Ureter (tissue), 1 donor: ENCODE measurements around the gene GHDC. TPM values are rescaled to one million over a fixed set of nuclear protein-coding genes. Genes with fewer than 3 reads are reported as not detected.
"Not testable (repeated sequence)": the region's sequence is repeated elsewhere in the genome, so short reads cannot be mapped to it uniquely, and the experiment has no call there.

Experiments
- DNase-seq: peaks from one replicate; pipeline ENCODE4 v3.0.0-alpha.2; 2020; ENCODE audit warnings: low spot score
- total RNA-seq: library from RNA; stranded (reverse); gene quantifications from one replicate; pipeline ENCODE4 v1.2.4, GENCODE V29; 2023
- donor health status: DM: yes; HTN: yes; CAD: no.

The GHDC gene
- total RNA-seq, 1 donor from 2014 or later: 26.2 TPM

DNA sequence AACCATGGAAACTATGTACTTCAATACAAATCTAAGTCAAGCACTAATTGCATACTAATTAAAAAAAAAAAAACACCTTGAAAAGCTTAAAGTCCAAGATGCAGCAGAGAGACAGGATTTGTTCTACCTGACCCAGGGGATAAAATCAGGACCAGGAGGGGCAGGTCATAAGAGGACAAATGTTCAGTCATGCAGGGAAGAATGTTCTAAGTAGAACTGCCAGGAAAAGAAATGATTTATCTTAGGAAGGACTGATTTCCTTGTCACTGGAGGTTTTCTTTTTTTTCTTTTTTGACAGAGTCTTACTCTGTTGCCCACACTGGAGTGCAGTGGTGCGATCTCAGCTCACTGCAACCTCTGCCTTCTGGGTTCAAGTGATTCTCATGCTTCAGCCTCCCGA, 9.1 kb upstream of the GHDC start:
- DNase-seq: no peak

- no peak for DNase-seq
Measured at GRCh38 chr17:42202696-42203095, 8.4 kb upstream of the GHDC start.

GRCh38 chr17:42202159-42202558, 7.9 kb upstream of the GHDC start:
- no peak for DNase-seq

DNA sequence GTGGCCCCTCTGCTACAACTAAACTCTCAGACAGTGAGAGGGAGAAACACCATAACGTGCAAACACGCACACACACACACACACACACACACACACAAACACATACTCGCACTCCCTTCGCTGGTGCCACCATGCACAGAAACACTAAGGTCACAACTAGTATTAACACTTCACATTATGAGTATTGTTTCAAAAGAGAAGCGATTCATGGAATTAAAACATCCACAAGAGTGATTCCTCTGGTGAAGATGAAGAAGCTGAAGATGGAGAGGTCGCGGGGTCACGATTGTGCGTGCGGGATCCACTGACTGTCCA, 7.1 kb upstream of the GHDC start:
- DNase-seq: no peak

GRCh38 chr17:42200706-42201457, 6.6 kb upstream of the GHDC start:
- no peak for DNase-seq

DNA sequence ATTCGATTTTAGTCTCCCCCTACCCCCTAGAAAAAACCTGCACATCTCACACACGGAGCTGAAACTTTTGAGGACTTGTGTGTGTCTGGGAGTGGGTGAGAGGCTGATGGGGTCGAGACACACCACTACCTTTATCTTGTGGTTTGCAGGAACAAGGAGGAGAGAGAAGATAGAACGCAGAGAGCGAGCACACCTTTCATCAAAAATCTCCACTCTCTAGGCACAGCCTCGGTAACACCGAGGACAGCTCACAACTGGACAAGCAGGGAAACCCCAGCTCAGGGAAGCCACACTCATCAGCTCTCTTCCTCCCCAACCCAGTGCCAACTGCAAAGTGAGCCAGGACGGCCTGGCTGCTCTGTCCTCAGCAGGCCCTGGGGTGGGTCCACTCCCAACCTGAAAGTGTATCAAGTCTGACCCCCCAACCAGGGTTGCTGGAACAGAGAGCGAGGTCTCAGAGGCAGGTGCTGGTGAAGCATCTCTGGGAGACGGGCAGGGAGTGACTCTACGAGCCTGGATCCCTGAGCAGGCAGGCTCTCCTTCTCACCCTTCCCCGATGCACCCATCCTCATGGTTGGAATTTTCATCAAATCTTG, 5.2 kb upstream of the GHDC start:
- no peak for DNase-seq

DNA sequence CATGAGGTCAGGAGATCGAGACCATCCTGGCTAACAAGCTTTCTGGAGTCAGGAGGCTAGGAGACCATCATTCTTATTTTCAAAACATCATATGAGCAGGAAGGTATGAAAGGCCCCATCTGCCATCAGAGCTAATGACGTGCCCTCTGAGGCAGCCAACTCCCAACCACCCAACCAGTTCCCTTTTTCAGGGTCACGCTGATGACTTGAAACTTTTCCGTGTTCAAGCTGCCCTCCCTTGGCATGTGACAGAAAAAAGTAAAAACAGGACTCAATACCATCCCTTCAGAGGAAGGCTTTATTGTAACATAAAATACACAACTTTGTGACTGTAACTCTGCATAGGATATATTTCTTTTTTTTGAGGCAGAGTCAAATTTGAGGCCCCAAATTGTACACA, 4.6 kb upstream of the GHDC start:
- no peak for DNase-seq

DNA sequence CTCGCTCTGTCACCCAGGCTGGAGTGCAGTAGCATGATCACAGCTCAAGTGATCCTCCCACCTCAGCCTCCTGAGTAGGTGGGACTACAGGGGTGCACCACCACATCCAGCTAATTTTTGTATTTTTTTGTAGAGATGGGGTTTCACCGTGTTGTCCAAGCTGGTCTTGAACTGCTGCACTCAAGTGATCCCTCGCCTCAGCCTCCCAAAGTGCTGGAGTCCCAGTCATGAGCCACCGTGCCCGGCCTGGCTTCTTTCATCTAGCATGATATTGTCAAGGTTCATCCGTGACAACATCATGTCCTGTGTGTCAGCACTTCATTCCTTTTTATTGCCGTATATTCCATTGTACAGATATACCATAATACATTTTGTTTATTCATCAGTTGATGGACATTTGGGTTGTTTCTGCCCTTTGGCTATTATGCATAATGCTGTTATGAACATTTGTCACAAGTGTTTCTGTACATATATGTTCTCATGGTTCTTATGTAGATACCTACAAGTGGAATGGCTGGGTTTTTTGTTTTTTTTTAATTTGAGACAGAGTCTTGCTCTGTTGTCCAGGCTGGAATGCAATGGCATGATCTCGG, 3.4 kb upstream of the GHDC start:
- no peak for DNase-seq

DNA sequence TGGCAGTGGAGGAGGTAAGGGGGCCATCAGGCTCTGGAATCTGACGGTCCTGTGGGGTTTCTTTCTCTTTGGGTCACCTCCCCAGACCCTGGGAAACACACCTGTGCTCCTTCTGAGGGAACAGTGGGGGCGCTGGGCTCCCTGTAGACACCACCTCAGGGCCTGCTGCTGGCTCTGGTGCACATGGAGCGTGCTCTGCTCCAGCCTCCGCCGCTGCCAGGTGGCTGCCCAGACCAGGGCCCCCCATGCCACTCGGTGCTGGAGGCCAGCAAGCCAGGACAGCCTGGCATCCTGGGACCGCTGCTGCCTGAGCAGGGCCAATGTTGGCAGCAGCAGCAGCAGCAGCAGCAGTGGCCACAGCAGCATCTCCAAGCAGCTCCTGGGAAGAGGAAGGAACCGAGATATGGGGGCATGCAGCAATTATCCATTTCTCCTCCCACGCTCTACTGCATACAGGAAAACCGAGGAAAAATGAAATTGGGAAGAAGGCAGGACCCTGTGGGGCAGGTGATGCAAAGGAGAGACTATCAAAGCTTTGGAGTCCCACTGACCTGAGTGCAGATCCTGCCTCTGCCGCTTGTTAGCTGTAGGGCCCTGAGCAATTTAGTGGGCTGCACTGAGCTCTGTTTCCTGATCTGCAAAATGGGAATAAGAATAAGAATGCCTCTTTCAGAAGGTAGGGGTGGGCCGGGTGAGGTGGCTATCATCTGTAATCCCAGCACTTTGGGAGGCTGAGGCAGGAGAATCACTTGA, 902 bp downstream of the GHDC start:
- DNase-seq: no peak

GRCh38 chr17:42192189-42193126, 1.8 kb downstream of the GHDC start:
- no peak for DNase-seq

GRCh38 chr17:42191275-42191608, 3.1 kb downstream of the GHDC start:
- DNase-seq: no peak

DNA sequence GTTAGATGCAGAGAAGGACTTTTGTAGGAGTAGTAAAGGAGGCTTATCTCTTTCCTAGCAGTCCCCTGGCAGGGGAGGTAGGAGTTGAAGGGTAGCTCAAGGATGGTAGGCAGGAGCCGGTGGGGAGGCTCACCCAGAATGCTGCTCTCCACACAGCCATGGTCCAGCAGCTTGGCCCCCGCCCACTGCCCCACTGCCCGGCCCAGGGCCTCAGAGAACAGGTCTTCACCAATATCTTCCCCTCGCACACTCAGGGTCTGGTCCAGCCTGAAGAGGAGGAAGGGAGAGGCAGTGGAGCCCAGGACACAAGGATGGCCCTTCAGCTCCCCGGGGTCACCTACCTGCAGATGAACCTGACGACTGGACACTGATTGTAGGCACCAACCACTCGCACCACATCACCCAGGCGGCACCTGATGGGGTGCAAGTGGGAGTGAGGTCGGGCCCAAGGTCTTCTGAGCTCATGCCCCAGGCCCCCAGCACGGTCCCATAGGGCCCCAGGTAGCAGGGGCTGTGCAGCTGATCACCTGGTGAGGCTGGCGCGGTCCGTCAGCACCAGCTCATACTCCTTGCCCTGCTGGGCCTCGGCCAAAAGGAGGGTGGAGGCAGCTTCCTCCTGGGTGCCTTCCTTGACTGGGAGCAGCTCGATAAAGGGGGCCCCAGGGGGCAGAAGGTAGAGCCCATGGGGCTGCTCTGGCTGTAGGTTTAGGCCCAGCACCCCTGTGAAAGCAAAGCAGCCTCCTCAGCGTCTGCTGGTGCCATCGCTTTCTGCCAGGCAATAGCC, 3.6 kb downstream of the GHDC start:
- DNase-seq: no peak

DNA sequence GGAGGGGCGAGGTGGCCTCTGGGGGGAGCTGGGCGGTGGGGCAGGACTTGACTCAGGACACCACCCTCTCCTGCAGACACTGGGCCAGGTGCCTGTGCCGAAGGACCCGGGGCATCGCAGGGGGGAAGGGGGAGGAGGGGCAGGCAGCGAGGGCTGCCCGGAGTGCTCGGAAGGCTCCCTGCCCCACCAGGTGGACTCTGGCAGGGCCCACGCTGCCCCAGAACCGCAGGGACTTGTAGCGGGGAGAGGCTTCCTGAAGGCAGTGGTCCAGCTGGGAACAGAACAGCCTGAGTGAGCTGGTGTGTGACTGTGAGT, 4.7 kb downstream of the GHDC start:
- no peak for DNase-seq

GRCh38 chr17:42188749-42189650, 5.3 kb downstream of the GHDC start:
- DNase-seq: no peak

GRCh38 chr17:42187833-42188232, 6.5 kb downstream of the GHDC start:
- no peak for DNase-seq

GRCh38 chr17:42186191-42186590, 8.1 kb downstream of the GHDC start:
- DNase-seq: not testable (repeated sequence)

DNA sequence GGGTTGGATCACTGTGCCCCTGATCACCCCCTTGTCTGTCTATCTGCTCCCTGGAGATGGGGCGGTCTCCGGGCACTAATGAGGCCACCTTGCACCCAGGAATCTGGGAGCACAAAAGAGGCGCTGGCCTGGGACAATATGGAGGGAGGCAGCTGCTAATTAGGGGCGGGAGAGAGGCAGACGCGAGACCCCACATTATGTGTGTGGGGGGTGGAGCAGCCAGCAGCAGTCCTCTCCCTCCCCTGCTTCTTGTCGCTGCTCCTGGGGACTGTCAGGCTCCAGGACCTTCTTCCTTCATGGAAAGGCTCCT, 8.7 kb downstream of the GHDC start:
- DNase-seq: no peak

- DNase-seq: no peak
Measured at GRCh38 chr17:42184713-42185620, 9.3 kb downstream of the GHDC start, which contains the start of gene HCRT. Gene HCRT, minus strand, starts transcription at chr17:42185452. Its CDS starts 87 bp downstream, at chr17:42185365.
